Measurements from ENCODE around the gene FAM131A.

Gene FAM131A

GRCh38 chr3:184325715-184326369 lies 11.6 kb upstream of the FAM131A start:
- Mint-ChIP-seq H3K27ac (no peak overlapping the region), H3K36me3 (peaks cover 61% of the 10 kb centered on the region), H3K9me3 (no peaks in the 10 kb centered on the region), H3K27me3 (no peaks in the 10 kb centered on the region), H3K4me1 (no peaks in the 10 kb centered on the region), H3K4me3 (no peak overlapping the region)
- DNase-seq (ENCODE audit: low spot score in 2 of 2) (no peak), ATAC-seq (ENCODE audit: low read depth) (no peak)

- Mint-ChIP-seq H3K9me3 (no peaks in the 10 kb centered on the region), H3K27me3 (no peaks in the 10 kb centered on the region), H3K4me1 (no peaks in the 10 kb centered on the region), H3K27ac (no peak overlapping the region), H3K36me3 (peaks cover 54% of the 10 kb centered on the region), H3K4me3 (no peak overlapping the region)
- DNase-seq (ENCODE audit: low spot score in 2 of 2), result no peak
- no peak for ATAC-seq (ENCODE audit: low read depth)
Observed at GRCh38 chr3:184327171-184327570, 10.2 kb upstream of the FAM131A start.

GRCh38 chr3:184328516-184328915 lies 8.9 kb upstream of the FAM131A start:
- Mint-ChIP-seq H3K27me3 (no peaks in the 10 kb centered on the region), H3K36me3 (peaks cover 52% of the 10 kb centered on the region), H3K27ac (peak overlapping the region; percentile 21), H3K4me3 (no peak overlapping the region), H3K9me3 (no peaks in the 10 kb centered on the region), H3K4me1 (no peaks in the 10 kb centered on the region)
- ATAC-seq (ENCODE audit: low read depth) (no peak), DNase-seq (ENCODE audit: low spot score in 2 of 2) (no peak)

- Mint-ChIP-seq H3K36me3 (peaks cover 26% of the 10 kb centered on the region), H3K4me3 (no peak overlapping the region), H3K27ac (peak overlapping the region; percentile 52), H3K9me3 (no peaks in the 10 kb centered on the region), H3K4me1 (peaks cover 7% of the 10 kb centered on the region), H3K27me3 (peaks cover under 1% of the 10 kb centered on the region)
- ATAC-seq (ENCODE audit: low read depth) (no peak), DNase-seq (ENCODE audit: low spot score in 2 of 2) (no peak)
Observed at GRCh38 chr3:184332370-184333090, 4.9 kb upstream of the FAM131A start.

- ATAC-seq (ENCODE audit: low read depth) (no peak), DNase-seq (ENCODE audit: low spot score in 2 of 2) (no peak)
- peaks cover 13% of the 10 kb centered on the region for H3K4me1 Mint-ChIP-seq
- peaks cover 22% of the 10 kb centered on the region for H3K36me3 Mint-ChIP-seq
- H3K27ac Mint-ChIP-seq, result peak overlapping the region; percentile 52
- no peak overlapping the region for H3K4me3 Mint-ChIP-seq
- H3K9me3 Mint-ChIP-seq, result no peaks in the 10 kb centered on the region
- H3K27me3 Mint-ChIP-seq, result peaks cover 6% of the 10 kb centered on the region
Observed at GRCh38 chr3:184333190-184333589, 4.2 kb upstream of the FAM131A start.

- Mint-ChIP-seq H3K27me3 (peaks cover 6% of the 10 kb centered on the region), H3K4me1 (peaks cover 13% of the 10 kb centered on the region), H3K4me3 (no peak overlapping the region), H3K9me3 (no peaks in the 10 kb centered on the region), H3K36me3 (peaks cover 19% of the 10 kb centered on the region), H3K27ac (peak overlapping the region; percentile 52)
- no peak for ATAC-seq (ENCODE audit: low read depth)
- DNase-seq (ENCODE audit: low spot score in 2 of 2), result no peak
Observed at GRCh38 chr3:184333700-184334099, 3.7 kb upstream of the FAM131A start.

GRCh38 chr3:184334470-184335158 lies 2.8 kb upstream of the FAM131A start:
- H3K9me3 Mint-ChIP-seq, result no peaks in the 10 kb centered on the region
- no peak for ATAC-seq (ENCODE audit: low read depth)
- peak overlapping the region; percentile 33 for H3K4me3 Mint-ChIP-seq
- no peak for DNase-seq (ENCODE audit: low spot score in 2 of 2)
- peak overlapping the region; percentile 52 for H3K27ac Mint-ChIP-seq
- H3K27me3 Mint-ChIP-seq, result peaks cover 6% of the 10 kb centered on the region
- peaks cover 13% of the 10 kb centered on the region for H3K36me3 Mint-ChIP-seq
- peaks cover 17% of the 10 kb centered on the region for H3K4me1 Mint-ChIP-seq

- Mint-ChIP-seq H3K9me3 (no peaks in the 10 kb centered on the region), H3K27me3 (peaks cover 6% of the 10 kb centered on the region), H3K27ac (peak overlapping the region; percentile 52), H3K4me3 (peak overlapping the region; percentile 87), H3K4me1 (peaks cover 17% of the 10 kb centered on the region), H3K36me3 (peaks cover 10% of the 10 kb centered on the region)
- DNase-seq (ENCODE audit: low spot score in 2 of 2) (no peak), ATAC-seq (ENCODE audit: low read depth) (no peak)
Observed at GRCh38 chr3:184335291-184335660, 2.1 kb upstream of the FAM131A start.

- Mint-ChIP-seq H3K4me1 (peaks cover 17% of the 10 kb centered on the region), H3K36me3 (peaks cover 9% of the 10 kb centered on the region), H3K4me3 (peak overlapping the region; percentile 87), H3K27ac (peak overlapping the region; percentile 52), H3K27me3 (peaks cover 6% of the 10 kb centered on the region), H3K9me3 (no peaks in the 10 kb centered on the region)
- peak; percentile 90 to 98 for DNase-seq (ENCODE audit: low spot score in 2 of 2)
- ATAC-seq (ENCODE audit: low read depth), result peak; percentile 85
Observed at GRCh38 chr3:184335661-184336546, 1.5 kb upstream of the FAM131A start.

GRCh38 chr3:184336547-184337398 lies 627 bp upstream of the FAM131A start:
- Mint-ChIP-seq H3K9me3 (no peaks in the 10 kb centered on the region), H3K36me3 (peaks cover 8% of the 10 kb centered on the region), H3K4me3 (peak overlapping the region; percentile 87), H3K27me3 (peaks cover 6% of the 10 kb centered on the region), H3K27ac (no peak overlapping the region), H3K4me1 (peaks cover 17% of the 10 kb centered on the region)
- DNase-seq (ENCODE audit: low spot score in 2 of 2), result no peak
- no peak for ATAC-seq (ENCODE audit: low read depth)

GRCh38 chr3:184337981-184338380 lies 581 bp downstream of the FAM131A start:
- Mint-ChIP-seq H3K27me3 (peaks cover 6% of the 10 kb centered on the region), H3K4me3 (peak overlapping the region; percentile 33), H3K4me1 (peaks cover 17% of the 10 kb centered on the region), H3K27ac (no peak overlapping the region), H3K36me3 (peaks cover 9% of the 10 kb centered on the region), H3K9me3 (no peaks in the 10 kb centered on the region)
- DNase-seq (ENCODE audit: low spot score in 2 of 2), result no peak
- no peak for ATAC-seq (ENCODE audit: low read depth)

- peaks cover 6% of the 10 kb centered on the region for H3K27me3 Mint-ChIP-seq
- peak; percentile 31 for ATAC-seq (ENCODE audit: low read depth)
- DNase-seq (ENCODE audit: low spot score in 2 of 2), result no peak
- H3K4me3 Mint-ChIP-seq, result peak overlapping the region; percentile 16
- peaks cover 6% of the 10 kb centered on the region for H3K36me3 Mint-ChIP-seq
- peaks cover 17% of the 10 kb centered on the region for H3K4me1 Mint-ChIP-seq
- no peaks in the 10 kb centered on the region for H3K9me3 Mint-ChIP-seq
- no peak overlapping the region for H3K27ac Mint-ChIP-seq
Observed at GRCh38 chr3:184338511-184338945, 1.1 kb downstream of the FAM131A start.

GRCh38 chr3:184339001-184339400 lies 1.6 kb downstream of the FAM131A start:
- no peak overlapping the region for H3K27ac Mint-ChIP-seq
- H3K9me3 Mint-ChIP-seq, result no peaks in the 10 kb centered on the region
- ATAC-seq (ENCODE audit: low read depth) (no peak), DNase-seq (ENCODE audit: low spot score in 2 of 2) (no peak)
- H3K27me3 Mint-ChIP-seq, result peaks cover 6% of the 10 kb centered on the region
- peaks cover 15% of the 10 kb centered on the region for H3K4me1 Mint-ChIP-seq
- no peak overlapping the region for H3K4me3 Mint-ChIP-seq
- peaks cover 6% of the 10 kb centered on the region for H3K36me3 Mint-ChIP-seq

Measured in memory B cell (primary cell).